SK-N-SH (cell line): Measurements from ENCODE around the gene CELF4.

Experiments used
- FOXM1 ChIP-seq: IDR thresholded peaks from 2 replicates; pipeline ENCODE4 v1.4.0; 2012; ENCODE audit warnings: low read depth, mild to moderate bottlenecking
- GATA2 ChIP-seq: sonication (generic); formaldehyde crosslinking; IDR thresholded peaks from 2 replicates; pipeline ENCODE4 v1.5.0; 2020; ENCODE audit warnings: mild to moderate bottlenecking, missing genetic modification reagents
- NFIC ChIP-seq: IDR thresholded peaks from 2 replicates; pipeline ENCODE4 v1.4.0; 2012; ENCODE audit warnings: borderline replicate concordance
- POLR2AphosphoS5 ChIP-seq: IDR thresholded peaks from 2 replicates; pipeline ENCODE4 v1.6.1; 2012; ENCODE audit warnings: low read depth, low read length
- TF ChIP-seq, protein P1 (sequence below): fragments of 200-600 bp; sonication (generic); IDR thresholded peaks from 2 replicates; pipeline ENCODE4 v1.6.1; 2017; ENCODE audit warnings: antibody characterized with exemption, mild to moderate bottlenecking, moderate library complexity

DNA sequence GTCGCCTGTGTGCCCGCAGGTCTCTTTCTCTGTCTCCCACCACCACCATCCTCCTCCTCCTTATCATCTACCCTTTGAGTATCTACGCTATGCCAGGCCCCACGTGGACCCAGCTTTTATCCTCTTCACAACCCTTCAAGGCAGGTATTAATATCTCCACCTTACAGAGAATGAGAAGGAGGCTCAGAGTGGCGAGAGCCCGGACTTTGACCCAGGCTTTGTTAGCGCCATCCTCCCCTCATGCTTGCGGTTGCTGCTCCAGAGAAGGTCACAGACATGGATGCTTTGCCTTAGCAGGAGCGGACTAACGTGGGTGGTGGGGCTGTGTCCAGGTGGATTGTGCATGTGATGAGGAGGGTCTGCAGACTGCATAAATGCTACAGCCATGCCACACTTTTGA lies 119.8 kb downstream of the CELF4 start:
- TF ChIP-seq NFIC (no peak), GATA2 (CRISPR knock-in tag) (no peak), POLR2AphosphoS5 (no peak), FOXM1 (no peak)
- TF ChIP-seq, protein P1, sequence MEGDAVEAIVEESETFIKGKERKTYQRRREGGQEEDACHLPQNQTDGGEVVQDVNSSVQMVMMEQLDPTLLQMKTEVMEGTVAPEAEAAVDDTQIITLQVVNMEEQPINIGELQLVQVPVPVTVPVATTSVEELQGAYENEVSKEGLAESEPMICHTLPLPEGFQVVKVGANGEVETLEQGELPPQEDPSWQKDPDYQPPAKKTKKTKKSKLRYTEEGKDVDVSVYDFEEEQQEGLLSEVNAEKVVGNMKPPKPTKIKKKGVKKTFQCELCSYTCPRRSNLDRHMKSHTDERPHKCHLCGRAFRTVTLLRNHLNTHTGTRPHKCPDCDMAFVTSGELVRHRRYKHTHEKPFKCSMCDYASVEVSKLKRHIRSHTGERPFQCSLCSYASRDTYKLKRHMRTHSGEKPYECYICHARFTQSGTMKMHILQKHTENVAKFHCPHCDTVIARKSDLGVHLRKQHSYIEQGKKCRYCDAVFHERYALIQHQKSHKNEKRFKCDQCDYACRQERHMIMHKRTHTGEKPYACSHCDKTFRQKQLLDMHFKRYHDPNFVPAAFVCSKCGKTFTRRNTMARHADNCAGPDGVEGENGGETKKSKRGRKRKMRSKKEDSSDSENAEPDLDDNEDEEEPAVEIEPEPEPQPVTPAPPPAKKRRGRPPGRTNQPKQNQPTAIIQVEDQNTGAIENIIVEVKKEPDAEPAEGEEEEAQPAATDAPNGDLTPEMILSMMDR: no peak
